HUES6 (cell line): ENCODE measurements around the gene TBPL1.
A peak's percentile ranks its signal among the peaks of the same experiment; 100 is the strongest.

Source experiments
- H3K27ac ChIP-seq: 2 replicates; pipeline ENCODE4 v1.7.0; 2013; ENCODE audit warnings: low read depth, mild to moderate bottlenecking, low read length, inconsistent platforms
- H3K27me3 ChIP-seq: 2 replicates; pipeline ENCODE4 v1.6.1; 2013; ENCODE audit warnings: low read length; ENCODE audit not compliant: control insufficient read depth, insufficient read depth
- H3K36me3 ChIP-seq: 2 replicates; pipeline ENCODE4 v1.6.1; 2013; ENCODE audit warnings: low read length; ENCODE audit not compliant: control insufficient read depth, insufficient read depth
- H3K4me1 ChIP-seq: 2 replicates; pipeline ENCODE4 v1.6.1; 2013; ENCODE audit warnings: low read length; ENCODE audit not compliant: control insufficient read depth, insufficient read depth
- H3K4me3 ChIP-seq: 2 replicates; pipeline ENCODE4 v1.5.1; 2013; ENCODE audit warnings: low read depth, low read length
- H3K9ac ChIP-seq: one replicate; pipeline ENCODE4 v1.6.1; 2013; ENCODE audit warnings: mild to moderate bottlenecking, low read length
- H3K9me3 ChIP-seq: 2 replicates; pipeline ENCODE4 v1.6.1; 2013; ENCODE audit warnings: low read depth, low read length; ENCODE audit not compliant: control insufficient read depth, insufficient read depth

Gene TBPL1

GRCh38 chr6:133954657-133955576 is 1.9 kb downstream of the TBPL1 start:
- Histone ChIP-seq H3K9ac (no peak overlapping the region), H3K27ac (no peak overlapping the region), H3K27me3 (peaks cover 8% of the 10 kb centered on the region; the same call in 1 of the 2 replicates), H3K4me1 (peaks cover 18% of the 10 kb centered on the region), H3K9me3 (no peaks in the 10 kb centered on the region), H3K36me3 (no peaks in the 10 kb centered on the region), H3K4me3 (peak overlapping the region; percentile 12)

- Histone ChIP-seq H3K9ac (no peak overlapping the region), H3K36me3 (no peaks in the 10 kb centered on the region), H3K4me1 (peaks cover 18% of the 10 kb centered on the region), H3K27me3 (peaks cover 8% of the 10 kb centered on the region; the same call in 1 of the 2 replicates), H3K27ac (no peak overlapping the region), H3K9me3 (no peaks in the 10 kb centered on the region), H3K4me3 (peak overlapping the region; percentile 12; the same call in 1 of the 2 replicates)
These were observed 2.8 kb downstream of the TBPL1 start for GRCh38 chr6:133955582-133956415.

GRCh38 chr6:133956416-133957049 is 3.5 kb downstream of the TBPL1 start:
- H3K27me3 ChIP-seq = peaks cover 2% of the 10 kb centered on the region; the same call in 1 of the 2 replicates
- no peak overlapping the region for H3K9ac ChIP-seq
- no peak overlapping the region for H3K27ac ChIP-seq
- no peaks in the 10 kb centered on the region for H3K9me3 ChIP-seq
- H3K4me3 ChIP-seq = no peak overlapping the region
- H3K4me1 ChIP-seq = peaks cover 15% of the 10 kb centered on the region
- no peaks in the 10 kb centered on the region for H3K36me3 ChIP-seq

- Histone ChIP-seq H3K36me3 (no peaks in the 10 kb centered on the region), H3K27ac (no peak overlapping the region), H3K4me3 (no peak overlapping the region), H3K4me1 (peaks cover 19% of the 10 kb centered on the region), H3K9ac (no peak overlapping the region), H3K9me3 (no peaks in the 10 kb centered on the region), H3K27me3 (no peaks in the 10 kb centered on the region)
These were observed 4.2 kb downstream of the TBPL1 start for GRCh38 chr6:133957227-133957626.

GRCh38 chr6:133957780-133958242 is 4.8 kb downstream of the TBPL1 start:
- no peak overlapping the region for H3K27ac ChIP-seq
- H3K36me3 ChIP-seq = no peaks in the 10 kb centered on the region
- H3K9ac ChIP-seq = no peak overlapping the region
- peaks cover 20% of the 10 kb centered on the region for H3K4me1 ChIP-seq
- no peaks in the 10 kb centered on the region for H3K27me3 ChIP-seq
- H3K9me3 ChIP-seq = no peaks in the 10 kb centered on the region
- H3K4me3 ChIP-seq = no peak overlapping the region

- Histone ChIP-seq H3K4me1 (peaks cover 20% of the 10 kb centered on the region), H3K9me3 (no peaks in the 10 kb centered on the region), H3K27me3 (no peaks in the 10 kb centered on the region), H3K9ac (no peak overlapping the region), H3K36me3 (no peaks in the 10 kb centered on the region), H3K27ac (no peak overlapping the region), H3K4me3 (no peak overlapping the region)
These were observed 5.8 kb downstream of the TBPL1 start for GRCh38 chr6:133958791-133959190.

GRCh38 chr6:133959667-133960368 is 6.8 kb downstream of the TBPL1 start:
- Histone ChIP-seq H3K9me3 (no peaks in the 10 kb centered on the region), H3K27me3 (no peaks in the 10 kb centered on the region), H3K4me1 (peaks cover 10% of the 10 kb centered on the region), H3K27ac (no peak overlapping the region), H3K9ac (no peak overlapping the region), H3K36me3 (no peaks in the 10 kb centered on the region), H3K4me3 (no peak overlapping the region)

- no peaks in the 10 kb centered on the region for H3K36me3 ChIP-seq
- H3K4me3 ChIP-seq = no peak overlapping the region
- peaks cover 6% of the 10 kb centered on the region; the same call in 1 of the 2 replicates for H3K4me1 ChIP-seq
- H3K9me3 ChIP-seq = no peaks in the 10 kb centered on the region
- H3K9ac ChIP-seq = no peak overlapping the region
- H3K27ac ChIP-seq = no peak overlapping the region
- no peaks in the 10 kb centered on the region for H3K27me3 ChIP-seq
These were observed 8.8 kb downstream of the TBPL1 start for GRCh38 chr6:133961831-133962230.

- H3K27me3 ChIP-seq = no peaks in the 10 kb centered on the region
- peaks cover 9% of the 10 kb centered on the region for H3K4me1 ChIP-seq
- no peaks in the 10 kb centered on the region for H3K9me3 ChIP-seq
- H3K9ac ChIP-seq = no peak overlapping the region
- no peak overlapping the region for H3K4me3 ChIP-seq
- no peak overlapping the region for H3K27ac ChIP-seq
- H3K36me3 ChIP-seq = no peaks in the 10 kb centered on the region
These were observed 11.0 kb downstream of the TBPL1 start for GRCh38 chr6:133964052-133964451.

- H3K27me3 ChIP-seq = no peaks in the 10 kb centered on the region
- H3K9ac ChIP-seq = no peak overlapping the region
- peaks cover 14% of the 10 kb centered on the region for H3K4me1 ChIP-seq
These were observed 11.7 kb downstream of the TBPL1 start for GRCh38 chr6:133964702-133965101.

More at GRCh38 chr6:133964702-133965101, 11.7 kb downstream of the TBPL1 start:
- H3K27ac ChIP-seq = no peak overlapping the region
- H3K9me3 ChIP-seq = no peaks in the 10 kb centered on the region
- no peak overlapping the region for H3K4me3 ChIP-seq
- no peaks in the 10 kb centered on the region for H3K36me3 ChIP-seq
